D721Med (cell line): ENCODE results near the gene ZNF512B.

ENCODE experiments used
- DNase-seq: peaks from one replicate; pipeline ENCODE4 v3.0.0; 2011; ENCODE audit warnings: low spot score; ENCODE audit not compliant: insufficient read length
- FAIRE-seq: peaks from 2 replicates; lab custom pipeline; 2011; peaks lifted over from hg19 to GRCh38; lab: Jason Lieb, UNC
- TF ChIP-seq, protein P1 (sequence below): IDR thresholded peaks from 2 replicates; pipeline ENCODE4 v1.5.1; 2012; ENCODE audit warnings: mild to moderate bottlenecking, control low read depth; ENCODE audit not compliant: insufficient read depth; ENCODE audit errors: missing control alignments

Gene ZNF512B

GRCh38 chr20:63908008-63908682, 61.6 kb downstream of the ZNF512B start:
- DNase-seq (no peak), FAIRE-seq (no peak)
- TF ChIP-seq, protein P1, sequence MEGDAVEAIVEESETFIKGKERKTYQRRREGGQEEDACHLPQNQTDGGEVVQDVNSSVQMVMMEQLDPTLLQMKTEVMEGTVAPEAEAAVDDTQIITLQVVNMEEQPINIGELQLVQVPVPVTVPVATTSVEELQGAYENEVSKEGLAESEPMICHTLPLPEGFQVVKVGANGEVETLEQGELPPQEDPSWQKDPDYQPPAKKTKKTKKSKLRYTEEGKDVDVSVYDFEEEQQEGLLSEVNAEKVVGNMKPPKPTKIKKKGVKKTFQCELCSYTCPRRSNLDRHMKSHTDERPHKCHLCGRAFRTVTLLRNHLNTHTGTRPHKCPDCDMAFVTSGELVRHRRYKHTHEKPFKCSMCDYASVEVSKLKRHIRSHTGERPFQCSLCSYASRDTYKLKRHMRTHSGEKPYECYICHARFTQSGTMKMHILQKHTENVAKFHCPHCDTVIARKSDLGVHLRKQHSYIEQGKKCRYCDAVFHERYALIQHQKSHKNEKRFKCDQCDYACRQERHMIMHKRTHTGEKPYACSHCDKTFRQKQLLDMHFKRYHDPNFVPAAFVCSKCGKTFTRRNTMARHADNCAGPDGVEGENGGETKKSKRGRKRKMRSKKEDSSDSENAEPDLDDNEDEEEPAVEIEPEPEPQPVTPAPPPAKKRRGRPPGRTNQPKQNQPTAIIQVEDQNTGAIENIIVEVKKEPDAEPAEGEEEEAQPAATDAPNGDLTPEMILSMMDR, result no peak
